GM23338 (cell line): ENCODE data around the gene FAM78A. TPM values are rescaled to one million over a fixed set of nuclear protein-coding genes. Genes with fewer than 3 reads are reported as not detected.

Source experiments
- ATAC-seq: fragments of 200-7000 bp; cut with Tn5 transposase; 3 replicates; pipeline ENCODE4 v1.9.1; 2020
- DNase-seq: peaks from one replicate; pipeline ENCODE4 v3.0.0-alpha.2; 2015; ENCODE audit warnings: low spot score
- H2AFZ ChIP-seq: fragments of 200-600 bp; sonication (generic); 2 replicates; pipeline ENCODE4 v1.8.0; 2016; ENCODE audit warnings: antibody characterized with exemption, mild to moderate bottlenecking, moderate library complexity
- H3F3A ChIP-seq: fragments of 200-600 bp; sonication (generic); replicated peaks from 2 replicates; pipeline ENCODE4 v1.8.0; 2017; ENCODE audit warnings: antibody characterized with exemption, mixed run types, low read depth
- H3K27ac ChIP-seq: fragments of 200-600 bp; sonication (generic); 2 replicates; pipeline ENCODE4 v1.6.1; 2016; ENCODE audit warnings: low read depth
- H3K27me3 ChIP-seq: fragments of 200-600 bp; sonication (generic); 2 replicates; pipeline ENCODE4 v1.8.0; 2016; ENCODE audit warnings: mild to moderate bottlenecking, mixed run types, moderate library complexity; ENCODE audit not compliant: insufficient read depth
- H3K36me3 ChIP-seq: fragments of 200-600 bp; sonication (generic); 2 replicates; pipeline ENCODE4 v1.8.0; 2016; ENCODE audit warnings: mild to moderate bottlenecking; ENCODE audit not compliant: insufficient read depth
- H3K4me1 ChIP-seq: fragments of 200-600 bp; sonication (generic); 2 replicates; pipeline ENCODE4 v1.8.0; 2016; ENCODE audit warnings: mild to moderate bottlenecking, moderate library complexity; ENCODE audit not compliant: insufficient read depth
- H3K4me2 ChIP-seq: fragments of 200-600 bp; sonication (generic); 2 replicates; pipeline ENCODE4 v1.7.1; 2017; ENCODE audit warnings: mixed run types
- H3K4me3 ChIP-seq: fragments of 200-600 bp; sonication (generic); 2 replicates; pipeline ENCODE4 v1.6.1; 2016; ENCODE audit warnings: mixed run types
- H3K79me2 ChIP-seq: fragments of 200-600 bp; sonication (generic); replicated peaks from 2 replicates; pipeline ENCODE4 v1.8.0; 2017; ENCODE audit warnings: mild to moderate bottlenecking; ENCODE audit not compliant: insufficient read depth
- H3K9me2 ChIP-seq: fragments of 200-600 bp; sonication (generic); 2 replicates; pipeline ENCODE4 v1.8.0; 2017; ENCODE audit not compliant: insufficient read depth
- H4K20me1 ChIP-seq: fragments of 200-600 bp; sonication (generic); replicated peaks from 2 replicates; pipeline ENCODE4 v1.8.0; 2017; ENCODE audit warnings: mild to moderate bottlenecking; ENCODE audit not compliant: insufficient read depth
- H3K27ac Mint-ChIP-seq: 2 replicates; pipeline ENCODE4 v1.8.0; 2020; ENCODE audit warnings: inconsistent platforms, mild to moderate bottlenecking, moderate library complexity, mixed read lengths
- H3K27me3 Mint-ChIP-seq: 3 replicates; pipeline ENCODE4 v1.8.0; 2022; ENCODE audit warnings: low read depth, mild to moderate bottlenecking, moderate library complexity, mixed read lengths, inconsistent platforms; ENCODE audit not compliant: insufficient read depth, poor library complexity
- H3K36me3 Mint-ChIP-seq: 3 replicates; pipeline ENCODE4 v1.8.0; 2021; ENCODE audit warnings: low read depth, mild to moderate bottlenecking, inconsistent platforms, moderate library complexity, mixed read lengths
- H3K4me1 Mint-ChIP-seq: 3 replicates; pipeline ENCODE4 v1.8.0; 2020; ENCODE audit warnings: mild to moderate bottlenecking, inconsistent platforms, mixed read lengths
- H3K4me3 Mint-ChIP-seq: 3 replicates; pipeline ENCODE4 v1.8.0; 2021; ENCODE audit warnings: moderate library complexity, mild to moderate bottlenecking, inconsistent platforms, mixed read lengths
- H3K9me3 Mint-ChIP-seq: 3 replicates; pipeline ENCODE4 v1.8.0; 2020; ENCODE audit warnings: moderate library complexity, mild to moderate bottlenecking, inconsistent platforms, mixed read lengths
- CREB1 ChIP-seq: fragments of 250-450 bp; sonication (Bioruptor Pico); IDR thresholded peaks from 2 replicates; pipeline ENCODE4 v1.5.0; 2020; ENCODE audit warnings: low read depth, mild to moderate bottlenecking, moderate library complexity
- NANOG ChIP-seq: IDR thresholded peaks from 2 replicates; pipeline ENCODE4 v1.6.1; 2016; ENCODE audit warnings: antibody characterized with exemption, borderline replicate concordance
- POLR2AphosphoS5 ChIP-seq: IDR thresholded peaks from 2 replicates; pipeline ENCODE4 v1.6.1; 2016; ENCODE audit warnings: antibody characterized with exemption, low read depth
- STAT1 ChIP-seq: IDR thresholded peaks from one replicate; pipeline ENCODE4 v1.6.1; 2016; ENCODE audit warnings: antibody characterized with exemption; ENCODE audit not compliant: unreplicated experiment
- ZNF114 ChIP-seq: fragments of 250-450 bp; sonication (Bioruptor Pico); IDR thresholded peaks from 2 replicates; pipeline ENCODE4 v1.5.0; 2020; ENCODE audit warnings: mild to moderate bottlenecking, moderate library complexity
- ZNF331 ChIP-seq: fragments of 250-450 bp; sonication (Bioruptor Pico); IDR thresholded peaks from 2 replicates; pipeline ENCODE4 v1.5.0; 2020; ENCODE audit warnings: low read depth, mild to moderate bottlenecking, moderate library complexity
- polyA plus RNA-seq: library from polyadenylated mRNA; unstranded; fragments of >200 nt; fragmentation: Nextera tagmentation; extraction: Ambion mirVana; gene quantifications from 2 replicates; pipeline ENCODE4 v1.2.1, GENCODE V29; 2016
- total RNA-seq: library from RNA; depleted of rRNA; stranded (reverse); fragments of >200 nt; shearing (Covaris generic); gene quantifications from 2 replicates; pipeline ENCODE4 v1.2.3, GENCODE V29; 2014
- TF ChIP-seq, protein P1 (sequence below), 2 experiments: fragments of 200-600 bp in 1 of 2; sonication (generic) in 1 of 2; conservative IDR thresholded peaks; 2 replicates each; pipeline versions ENCODE4 v1.5.1 to v1.6.1; 2016 to 2017; ENCODE audit warnings: antibody characterized with exemption in 2 of 2, low read depth in 2 of 2, mild to moderate bottlenecking in 2 of 2, moderate library complexity in 1 of 2
- TF ChIP-seq, protein P2 (sequence below): IDR thresholded peaks from one replicate; pipeline ENCODE4 v1.6.1; 2018; ENCODE audit warnings: antibody characterized with exemption; ENCODE audit not compliant: unreplicated experiment
- TF ChIP-seq, protein P3 (sequence below): IDR thresholded peaks from 2 replicates; pipeline ENCODE4 v1.6.1; 2016; ENCODE audit warnings: antibody characterized with exemption
- TF ChIP-seq, protein P4 (sequence below): fragments of 250-450 bp; sonication (Bioruptor Pico); IDR thresholded peaks from 2 replicates; pipeline ENCODE4 v1.5.0; 2020; ENCODE audit warnings: mild to moderate bottlenecking, moderate library complexity

Gene FAM78A
- total and polyA plus RNA-seq, 2 experiments from 2014 or later = 0.57 to 2.1 TPM

DNA sequence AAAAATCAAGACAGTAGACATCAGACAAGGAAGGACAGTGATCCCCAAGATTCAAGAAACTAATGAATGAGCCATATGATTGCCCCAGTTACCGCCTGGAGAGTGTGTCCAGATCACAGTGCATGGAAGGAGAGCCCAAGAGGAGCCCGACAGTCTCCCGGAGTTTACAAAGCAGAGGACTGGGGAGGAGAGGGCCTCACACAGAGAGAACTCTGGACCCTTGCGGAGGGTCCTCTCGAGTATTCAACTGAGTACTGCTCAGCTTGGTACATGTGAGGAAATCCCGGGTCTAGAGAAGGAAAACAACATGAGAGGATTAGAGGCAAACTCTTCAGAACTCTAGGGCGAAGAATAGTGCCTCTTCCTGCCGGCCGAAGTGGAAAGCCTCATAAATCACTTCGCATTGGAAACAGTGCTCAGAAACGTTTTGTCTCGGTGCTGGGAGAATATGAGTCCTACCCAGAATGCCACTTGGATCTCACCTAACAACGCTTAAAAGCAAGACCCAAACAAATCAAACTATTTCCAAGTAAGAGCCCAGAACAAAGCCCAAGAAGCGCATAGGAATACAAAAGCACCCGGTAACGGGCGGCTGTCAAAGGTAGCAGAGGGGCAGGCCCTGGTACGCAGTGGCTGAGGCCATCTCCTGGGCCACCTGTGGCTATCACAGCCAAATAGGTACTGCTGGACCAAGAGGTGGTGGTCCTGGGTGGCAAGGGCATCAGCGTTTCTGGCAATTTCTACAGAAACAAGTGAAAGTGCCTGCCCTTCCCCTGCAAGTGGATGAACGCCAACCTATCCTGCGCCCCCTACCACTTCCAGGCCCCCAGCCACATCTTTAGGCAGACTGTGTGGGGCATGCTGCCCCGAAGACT lies 36.0 kb downstream of the FAM78A start (continued):
- TF ChIP-seq, protein P1, sequence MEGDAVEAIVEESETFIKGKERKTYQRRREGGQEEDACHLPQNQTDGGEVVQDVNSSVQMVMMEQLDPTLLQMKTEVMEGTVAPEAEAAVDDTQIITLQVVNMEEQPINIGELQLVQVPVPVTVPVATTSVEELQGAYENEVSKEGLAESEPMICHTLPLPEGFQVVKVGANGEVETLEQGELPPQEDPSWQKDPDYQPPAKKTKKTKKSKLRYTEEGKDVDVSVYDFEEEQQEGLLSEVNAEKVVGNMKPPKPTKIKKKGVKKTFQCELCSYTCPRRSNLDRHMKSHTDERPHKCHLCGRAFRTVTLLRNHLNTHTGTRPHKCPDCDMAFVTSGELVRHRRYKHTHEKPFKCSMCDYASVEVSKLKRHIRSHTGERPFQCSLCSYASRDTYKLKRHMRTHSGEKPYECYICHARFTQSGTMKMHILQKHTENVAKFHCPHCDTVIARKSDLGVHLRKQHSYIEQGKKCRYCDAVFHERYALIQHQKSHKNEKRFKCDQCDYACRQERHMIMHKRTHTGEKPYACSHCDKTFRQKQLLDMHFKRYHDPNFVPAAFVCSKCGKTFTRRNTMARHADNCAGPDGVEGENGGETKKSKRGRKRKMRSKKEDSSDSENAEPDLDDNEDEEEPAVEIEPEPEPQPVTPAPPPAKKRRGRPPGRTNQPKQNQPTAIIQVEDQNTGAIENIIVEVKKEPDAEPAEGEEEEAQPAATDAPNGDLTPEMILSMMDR (conservative IDR thresholded peaks at IDR 0.05; ENCODE audit: low read depth in 2 of 2) = no peak
- no peak for TF ChIP-seq ZNF331 (CRISPR knock-in tag)

DNA sequence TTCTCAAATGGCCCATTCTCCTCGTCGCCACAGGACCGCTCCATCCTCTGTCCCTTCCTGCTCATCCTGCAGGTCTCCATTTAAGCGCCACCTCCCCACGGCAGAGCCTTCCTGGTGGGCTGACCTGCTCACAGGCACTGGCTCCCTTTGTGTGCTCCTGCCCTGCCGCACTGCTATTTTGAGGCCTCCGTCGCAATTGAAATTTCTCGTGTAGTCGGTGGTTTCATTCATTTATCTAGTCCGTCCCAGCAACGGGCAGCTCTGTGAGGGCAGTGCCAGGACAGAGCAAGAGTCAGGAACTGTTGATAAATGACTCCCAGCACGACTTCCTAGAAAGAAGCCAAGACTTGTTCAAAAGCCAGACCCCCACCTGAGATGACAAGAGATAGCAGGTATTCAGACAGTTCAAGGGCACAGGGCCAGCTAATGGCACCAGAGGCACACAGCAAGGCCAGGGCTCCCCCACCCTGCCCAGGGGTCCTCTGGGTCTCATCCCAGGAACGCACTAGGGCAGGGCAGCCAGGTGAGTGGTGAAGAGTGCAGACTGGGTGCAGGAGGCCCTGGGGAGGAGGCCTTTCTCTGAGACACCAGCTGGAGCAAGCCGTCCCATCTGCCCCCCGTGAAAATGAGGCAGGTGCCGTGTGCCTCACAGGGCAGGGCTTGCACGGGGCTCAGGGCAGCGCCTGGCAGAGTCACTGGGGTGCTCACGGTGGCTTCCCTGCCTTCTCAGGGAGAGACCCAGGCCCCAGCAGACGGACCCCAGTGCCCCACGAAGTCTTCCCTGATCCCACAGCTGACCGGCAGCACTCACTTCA lies 36.9 kb downstream of the FAM78A start:
- H3K9me2 ChIP-seq = no peaks in the 10 kb centered on the region
- Mint-ChIP-seq H3K4me1 (peaks cover 26% of the 10 kb centered on the region), H3K27ac (no peak overlapping the region), H3K36me3 (peaks cover 10% of the 10 kb centered on the region), H3K27me3 (peaks cover 9% of the 10 kb centered on the region), H3K4me3 (no peak overlapping the region), H3K9me3 (peaks cover 14% of the 10 kb centered on the region)
- no peak overlapping the region for H3K27ac ChIP-seq
- H3K36me3 ChIP-seq = no peaks in the 10 kb centered on the region
- no peak overlapping the region for H3K4me3 ChIP-seq
- H3K4me1 ChIP-seq = peaks cover 19% of the 10 kb centered on the region
- H3K4me2 ChIP-seq = no peak overlapping the region
- no peak for DNase-seq
- no peaks in the 10 kb centered on the region; the same call in 1 of the 2 replicates for H3F3A ChIP-seq
- peak overlapping the region; percentile 89 for H2AFZ ChIP-seq
- no peaks in the 10 kb centered on the region for H4K20me1 ChIP-seq
- no peak; the same call in 2 of the 3 replicates for ATAC-seq
- no peaks in the 10 kb centered on the region for H3K79me2 ChIP-seq
- H3K27me3 ChIP-seq = no peaks in the 10 kb centered on the region
- no peak for TF ChIP-seq NANOG
- TF ChIP-seq, protein P2, sequence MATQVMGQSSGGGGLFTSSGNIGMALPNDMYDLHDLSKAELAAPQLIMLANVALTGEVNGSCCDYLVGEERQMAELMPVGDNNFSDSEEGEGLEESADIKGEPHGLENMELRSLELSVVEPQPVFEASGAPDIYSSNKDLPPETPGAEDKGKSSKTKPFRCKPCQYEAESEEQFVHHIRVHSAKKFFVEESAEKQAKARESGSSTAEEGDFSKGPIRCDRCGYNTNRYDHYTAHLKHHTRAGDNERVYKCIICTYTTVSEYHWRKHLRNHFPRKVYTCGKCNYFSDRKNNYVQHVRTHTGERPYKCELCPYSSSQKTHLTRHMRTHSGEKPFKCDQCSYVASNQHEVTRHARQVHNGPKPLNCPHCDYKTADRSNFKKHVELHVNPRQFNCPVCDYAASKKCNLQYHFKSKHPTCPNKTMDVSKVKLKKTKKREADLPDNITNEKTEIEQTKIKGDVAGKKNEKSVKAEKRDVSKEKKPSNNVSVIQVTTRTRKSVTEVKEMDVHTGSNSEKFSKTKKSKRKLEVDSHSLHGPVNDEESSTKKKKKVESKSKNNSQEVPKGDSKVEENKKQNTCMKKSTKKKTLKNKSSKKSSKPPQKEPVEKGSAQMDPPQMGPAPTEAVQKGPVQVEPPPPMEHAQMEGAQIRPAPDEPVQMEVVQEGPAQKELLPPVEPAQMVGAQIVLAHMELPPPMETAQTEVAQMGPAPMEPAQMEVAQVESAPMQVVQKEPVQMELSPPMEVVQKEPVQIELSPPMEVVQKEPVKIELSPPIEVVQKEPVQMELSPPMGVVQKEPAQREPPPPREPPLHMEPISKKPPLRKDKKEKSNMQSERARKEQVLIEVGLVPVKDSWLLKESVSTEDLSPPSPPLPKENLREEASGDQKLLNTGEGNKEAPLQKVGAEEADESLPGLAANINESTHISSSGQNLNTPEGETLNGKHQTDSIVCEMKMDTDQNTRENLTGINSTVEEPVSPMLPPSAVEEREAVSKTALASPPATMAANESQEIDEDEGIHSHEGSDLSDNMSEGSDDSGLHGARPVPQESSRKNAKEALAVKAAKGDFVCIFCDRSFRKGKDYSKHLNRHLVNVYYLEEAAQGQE = no peak
- no peak for TF ChIP-seq CREB1 (CRISPR knock-in tag)
- TF ChIP-seq ZNF114 (CRISPR knock-in tag) = no peak
- TF ChIP-seq, protein P3, sequence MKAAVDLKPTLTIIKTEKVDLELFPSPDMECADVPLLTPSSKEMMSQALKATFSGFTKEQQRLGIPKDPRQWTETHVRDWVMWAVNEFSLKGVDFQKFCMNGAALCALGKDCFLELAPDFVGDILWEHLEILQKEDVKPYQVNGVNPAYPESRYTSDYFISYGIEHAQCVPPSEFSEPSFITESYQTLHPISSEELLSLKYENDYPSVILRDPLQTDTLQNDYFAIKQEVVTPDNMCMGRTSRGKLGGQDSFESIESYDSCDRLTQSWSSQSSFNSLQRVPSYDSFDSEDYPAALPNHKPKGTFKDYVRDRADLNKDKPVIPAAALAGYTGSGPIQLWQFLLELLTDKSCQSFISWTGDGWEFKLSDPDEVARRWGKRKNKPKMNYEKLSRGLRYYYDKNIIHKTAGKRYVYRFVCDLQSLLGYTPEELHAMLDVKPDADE = no peak
- TF ChIP-seq POLR2AphosphoS5 = no peak
- TF ChIP-seq, protein P4, sequence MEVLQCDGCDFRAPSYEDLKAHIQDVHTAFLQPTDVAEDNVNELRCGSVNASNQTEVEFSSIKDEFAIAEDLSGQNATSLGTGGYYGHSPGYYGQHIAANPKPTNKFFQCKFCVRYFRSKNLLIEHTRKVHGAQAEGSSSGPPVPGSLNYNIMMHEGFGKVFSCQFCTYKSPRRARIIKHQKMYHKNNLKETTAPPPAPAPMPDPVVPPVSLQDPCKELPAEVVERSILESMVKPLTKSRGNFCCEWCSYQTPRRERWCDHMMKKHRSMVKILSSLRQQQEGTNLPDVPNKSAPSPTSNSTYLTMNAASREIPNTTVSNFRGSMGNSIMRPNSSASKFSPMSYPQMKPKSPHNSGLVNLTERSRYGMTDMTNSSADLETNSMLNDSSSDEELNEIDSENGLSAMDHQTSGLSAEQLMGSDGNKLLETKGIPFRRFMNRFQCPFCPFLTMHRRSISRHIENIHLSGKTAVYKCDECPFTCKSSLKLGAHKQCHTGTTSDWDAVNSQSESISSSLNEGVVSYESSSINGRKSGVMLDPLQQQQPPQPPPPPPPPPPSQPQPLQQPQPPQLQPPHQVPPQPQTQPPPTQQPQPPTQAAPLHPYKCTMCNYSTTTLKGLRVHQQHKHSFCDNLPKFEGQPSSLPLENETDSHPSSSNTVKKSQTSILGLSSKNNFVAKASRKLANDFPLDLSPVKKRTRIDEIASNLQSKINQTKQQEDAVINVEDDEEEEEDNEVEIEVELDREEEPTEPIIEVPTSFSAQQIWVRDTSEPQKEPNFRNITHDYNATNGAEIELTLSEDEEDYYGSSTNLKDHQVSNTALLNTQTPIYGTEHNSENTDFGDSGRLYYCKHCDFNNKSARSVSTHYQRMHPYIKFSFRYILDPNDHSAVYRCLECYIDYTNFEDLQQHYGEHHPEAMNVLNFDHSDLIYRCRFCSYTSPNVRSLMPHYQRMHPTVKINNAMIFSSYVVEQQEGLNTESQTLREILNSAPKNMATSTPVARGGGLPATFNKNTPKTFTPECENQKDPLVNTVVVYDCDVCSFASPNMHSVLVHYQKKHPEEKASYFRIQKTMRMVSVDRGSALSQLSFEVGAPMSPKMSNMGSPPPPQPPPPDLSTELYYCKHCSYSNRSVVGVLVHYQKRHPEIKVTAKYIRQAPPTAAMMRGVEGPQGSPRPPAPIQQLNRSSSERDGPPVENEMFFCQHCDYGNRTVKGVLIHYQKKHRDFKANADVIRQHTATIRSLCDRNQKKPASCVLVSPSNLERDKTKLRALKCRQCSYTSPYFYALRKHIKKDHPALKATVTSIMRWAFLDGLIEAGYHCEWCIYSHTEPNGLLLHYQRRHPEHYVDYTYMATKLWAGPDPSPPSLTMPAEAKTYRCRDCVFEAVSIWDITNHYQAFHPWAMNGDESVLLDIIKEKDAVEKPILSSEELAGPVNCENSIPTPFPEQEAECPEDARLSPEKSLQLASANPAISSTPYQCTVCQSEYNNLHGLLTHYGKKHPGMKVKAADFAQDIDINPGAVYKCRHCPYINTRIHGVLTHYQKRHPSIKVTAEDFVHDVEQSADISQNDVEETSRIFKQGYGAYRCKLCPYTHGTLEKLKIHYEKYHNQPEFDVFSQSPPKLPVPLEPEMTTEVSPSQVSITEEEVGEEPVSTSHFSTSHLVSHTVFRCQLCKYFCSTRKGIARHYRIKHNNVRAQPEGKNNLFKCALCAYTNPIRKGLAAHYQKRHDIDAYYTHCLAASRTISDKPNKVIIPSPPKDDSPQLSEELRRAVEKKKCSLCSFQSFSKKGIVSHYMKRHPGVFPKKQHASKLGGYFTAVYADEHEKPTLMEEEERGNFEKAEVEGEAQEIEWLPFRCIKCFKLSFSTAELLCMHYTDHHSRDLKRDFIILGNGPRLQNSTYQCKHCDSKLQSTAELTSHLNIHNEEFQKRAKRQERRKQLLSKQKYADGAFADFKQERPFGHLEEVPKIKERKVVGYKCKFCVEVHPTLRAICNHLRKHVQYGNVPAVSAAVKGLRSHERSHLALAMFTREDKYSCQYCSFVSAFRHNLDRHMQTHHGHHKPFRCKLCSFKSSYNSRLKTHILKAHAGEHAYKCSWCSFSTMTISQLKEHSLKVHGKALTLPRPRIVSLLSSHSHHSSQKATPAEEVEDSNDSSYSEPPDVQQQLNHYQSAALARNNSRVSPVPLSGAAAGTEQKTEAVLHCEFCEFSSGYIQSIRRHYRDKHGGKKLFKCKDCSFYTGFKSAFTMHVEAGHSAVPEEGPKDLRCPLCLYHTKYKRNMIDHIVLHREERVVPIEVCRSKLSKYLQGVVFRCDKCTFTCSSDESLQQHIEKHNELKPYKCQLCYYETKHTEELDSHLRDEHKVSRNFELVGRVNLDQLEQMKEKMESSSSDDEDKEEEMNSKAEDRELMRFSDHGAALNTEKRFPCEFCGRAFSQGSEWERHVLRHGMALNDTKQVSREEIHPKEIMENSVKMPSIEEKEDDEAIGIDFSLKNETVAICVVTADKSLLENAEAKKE (CRISPR knock-in tag) = no peak
- no peak for TF ChIP-seq STAT1
- no peak for TF ChIP-seq ZNF331 (CRISPR knock-in tag)
